Fibroblast of peridontal ligament (primary cell): ENCODE results near the gene CLCA2.

Source experiments
- DNase-seq: peaks from one replicate; pipeline ENCODE4 v3.0.0-alpha.2; 2010; ENCODE audit errors: extremely low read depth

Gene CLCA2

GRCh38 chr1:86429122-86429725, 5.3 kb downstream of the CLCA2 start:
- peak; percentile 69 for DNase-seq

GRCh38 chr1:86429835-86430234, 5.9 kb downstream of the CLCA2 start:
- DNase-seq: peak; percentile 98

- DNase-seq: no peak
Observed at GRCh38 chr1:86430376-86430775, 6.4 kb downstream of the CLCA2 start.

GRCh38 chr1:86434059-86434458, 10.1 kb downstream of the CLCA2 start:
- DNase-seq: no peak

GRCh38 chr1:86435327-86435726, 11.4 kb downstream of the CLCA2 start:
- DNase-seq: no peak

- DNase-seq: peak; percentile 62
Observed at GRCh38 chr1:86436041-86436440, 12.1 kb downstream of the CLCA2 start.

GRCh38 chr1:86441581-86441980, 17.6 kb downstream of the CLCA2 start:
- DNase-seq: no peak

- DNase-seq: no peak
Observed at GRCh38 chr1:86441997-86442396, 18.0 kb downstream of the CLCA2 start.

- no peak for DNase-seq
Observed at GRCh38 chr1:86445919-86446318, 21.9 kb downstream of the CLCA2 start.

GRCh38 chr1:86447198-86447790, 23.3 kb downstream of the CLCA2 start:
- no peak for DNase-seq

GRCh38 chr1:86448670-86449069, 24.7 kb downstream of the CLCA2 start:
- no peak for DNase-seq

- no peak for DNase-seq
Observed at GRCh38 chr1:86449103-86449502, 25.1 kb downstream of the CLCA2 start.

- no peak for DNase-seq
Observed at GRCh38 chr1:86450847-86451246, 26.9 kb downstream of the CLCA2 start.

- no peak for DNase-seq
Observed at GRCh38 chr1:86453664-86454063, 29.7 kb downstream of the CLCA2 start.

GRCh38 chr1:86455073-86455472, 31.1 kb downstream of the CLCA2 start:
- DNase-seq: no peak

GRCh38 chr1:86460998-86461397, 37.0 kb downstream of the CLCA2 start:
- no peak for DNase-seq

- DNase-seq: no peak
Observed at GRCh38 chr1:86461482-86461881, 37.5 kb downstream of the CLCA2 start.

GRCh38 chr1:86464819-86465218, 40.8 kb downstream of the CLCA2 start:
- no peak for DNase-seq

- DNase-seq: no peak
Observed at GRCh38 chr1:86466109-86466844, 42.3 kb downstream of the CLCA2 start.

- DNase-seq: no peak
Observed at GRCh38 chr1:86466986-86467385, 43.0 kb downstream of the CLCA2 start.

GRCh38 chr1:86468501-86468977, 44.6 kb downstream of the CLCA2 start, which contains the start of gene CLCA1:
Gene CLCA1, plus strand, starts transcription at chr1:86468927. Its CDS starts 45 bp downstream, at chr1:86468972.
- no peak for DNase-seq

- no peak for DNase-seq
Observed at GRCh38 chr1:86470859-86471258, 46.9 kb downstream of the CLCA2 start.

GRCh38 chr1:86471291-86471690, 47.3 kb downstream of the CLCA2 start:
- DNase-seq: peak; percentile 49
